CD4-positive, alpha-beta T cell (primary cell): ENCODE data around the gene NRIP1. TPM values are rescaled to one million over a fixed set of nuclear protein-coding genes. Genes with fewer than 3 reads are reported as not detected.

Experiments used
- ATAC-seq: fragments of 200-7000 bp; cut with Tn5 transposase; one replicate; pipeline ENCODE4 v1.10.0; 2022; ENCODE audit warnings: mild to moderate bottlenecking; ENCODE audit not compliant: poor library complexity
- CTCF ChIA-PET: fragments of 350-600 bp; sonication (Branson Sonifier 250); formaldehyde crosslinking; loops from one replicate; lab custom pipeline; 2021; ENCODE audit warnings: antibody characterized with exemption, inconsistent platforms; lab: Charles Lee
- POLR2A ChIA-PET: fragments of 350-600 bp; sonication (Branson Sonifier 250); formaldehyde crosslinking; loops from one replicate; lab custom pipeline; 2021; ENCODE audit warnings: antibody characterized with exemption, inconsistent platforms; lab: Charles Lee
- DNase-seq, 14 experiments: peaks; one replicate each; pipeline ENCODE4 v3.0.0-alpha.2; 2013 to 2020; ENCODE audit warnings: mixed read lengths in 2 of 14
- H3K27ac ChIP-seq, 2 donors: one replicate each; pipeline versions ENCODE4 v1.5.1 to v1.7.0; 2013; ENCODE audit warnings: low read length in 2 of 2, low read depth in 1 of 2, mild to moderate bottlenecking in 1 of 2
- H3K27me3 ChIP-seq, 2 experiments: 1 replicate in 1 of 2; 2 replicates in 1 of 2; pipeline versions ENCODE4 v1.6.1 to v1.7.0; 2013; ENCODE audit warnings: low read length in 2 of 2, control low read depth in 1 of 2, mild to moderate bottlenecking in 1 of 2, moderate library complexity in 1 of 2; ENCODE audit not compliant: insufficient read depth in 2 of 2, control insufficient read depth in 1 of 2
- H3K36me3 ChIP-seq: one replicate; pipeline ENCODE4 v1.6.1; 2013; ENCODE audit warnings: low read length, control low read depth; ENCODE audit not compliant: insufficient read depth
- H3K4me1 ChIP-seq: one replicate; pipeline ENCODE4 v1.6.1; 2013; ENCODE audit warnings: low read length, control low read depth; ENCODE audit not compliant: insufficient read depth
- H3K4me3 ChIP-seq: one replicate; pipeline ENCODE4 v1.5.1; 2013; ENCODE audit warnings: mild to moderate bottlenecking, low read length, moderate library complexity
- H3K9me3 ChIP-seq, 2 experiments: 1 replicate in 1 of 2; 2 replicates in 1 of 2; pipeline versions ENCODE4 v1.6.1 to v1.7.0; 2013; ENCODE audit warnings: low read length in 2 of 2, mild to moderate bottlenecking in 2 of 2, control low read depth in 1 of 2, moderate library complexity in 1 of 2; ENCODE audit not compliant: control insufficient read depth in 1 of 2, insufficient read depth in 1 of 2
- H3K27ac Mint-ChIP-seq: one replicate; pipeline ENCODE4 v1.8.0; 2020; ENCODE audit warnings: mixed read lengths
- H3K27me3 Mint-ChIP-seq: one replicate; pipeline ENCODE4 v1.8.0; 2021; ENCODE audit warnings: mixed read lengths
- H3K36me3 Mint-ChIP-seq: one replicate; pipeline ENCODE4 v1.8.0; 2021; ENCODE audit warnings: low read depth, mixed read lengths
- H3K4me1 Mint-ChIP-seq: one replicate; pipeline ENCODE4 v1.8.0; 2021; ENCODE audit warnings: low read depth, mixed read lengths
- H3K4me3 Mint-ChIP-seq: one replicate; pipeline ENCODE4 v1.8.0; 2020; ENCODE audit warnings: mild to moderate bottlenecking, mixed read lengths
- H3K9me3 Mint-ChIP-seq: one replicate; pipeline ENCODE4 v1.8.0; 2020; ENCODE audit warnings: mixed read lengths
- intact Hi-C, 2 experiments: fragments of 100-400 bp; cut with DNase I in 1 of 2; cut with micrococcal nuclease in 1 of 2; formaldehyde crosslinking; loops; one replicate each; pipeline versions ENCODE4 v1.15.1 to v1.9.0; 2023 to 2025; cut with DNase I, micrococcal nuclease
- total RNA-seq, 174 experiments: library from RNA in 2 of 174; stranded (reverse) in 2 of 174; gene quantifications; one replicate each; pipeline ENCODE4 v1.2.3 and lab custom pipeline; 2021 to 2026
- TF ChIP-seq, protein P1 (sequence below): fragments of 200-600 bp; IDR thresholded peaks from one replicate; pipeline ENCODE4 v1.8.0; 2022; ENCODE audit warnings: antibody characterized with exemption, mild to moderate bottlenecking

The NRIP1 gene
- total RNA-seq, 2 experiments from 2014 or later, result 41.6 to 50.1 TPM

- TF ChIP-seq, protein P1, sequence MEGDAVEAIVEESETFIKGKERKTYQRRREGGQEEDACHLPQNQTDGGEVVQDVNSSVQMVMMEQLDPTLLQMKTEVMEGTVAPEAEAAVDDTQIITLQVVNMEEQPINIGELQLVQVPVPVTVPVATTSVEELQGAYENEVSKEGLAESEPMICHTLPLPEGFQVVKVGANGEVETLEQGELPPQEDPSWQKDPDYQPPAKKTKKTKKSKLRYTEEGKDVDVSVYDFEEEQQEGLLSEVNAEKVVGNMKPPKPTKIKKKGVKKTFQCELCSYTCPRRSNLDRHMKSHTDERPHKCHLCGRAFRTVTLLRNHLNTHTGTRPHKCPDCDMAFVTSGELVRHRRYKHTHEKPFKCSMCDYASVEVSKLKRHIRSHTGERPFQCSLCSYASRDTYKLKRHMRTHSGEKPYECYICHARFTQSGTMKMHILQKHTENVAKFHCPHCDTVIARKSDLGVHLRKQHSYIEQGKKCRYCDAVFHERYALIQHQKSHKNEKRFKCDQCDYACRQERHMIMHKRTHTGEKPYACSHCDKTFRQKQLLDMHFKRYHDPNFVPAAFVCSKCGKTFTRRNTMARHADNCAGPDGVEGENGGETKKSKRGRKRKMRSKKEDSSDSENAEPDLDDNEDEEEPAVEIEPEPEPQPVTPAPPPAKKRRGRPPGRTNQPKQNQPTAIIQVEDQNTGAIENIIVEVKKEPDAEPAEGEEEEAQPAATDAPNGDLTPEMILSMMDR, result no peak
- Histone ChIP-seq H3K36me3 (peaks cover 11% of the 10 kb centered on the region), H3K4me3 (no peak overlapping the region), H3K27ac (no peak overlapping the region), H3K4me1 (no peaks in the 10 kb centered on the region), H3K9me3 (no peaks in the 10 kb centered on the region), H3K27me3 (no peaks in the 10 kb centered on the region)
- DNase-seq (no peak), ATAC-seq (no peak)
- no peak overlapping the region for H3K27ac Mint-ChIP-seq
- no peaks in the 10 kb centered on the region for H3K27me3 Mint-ChIP-seq
- no peaks in the 10 kb centered on the region for H3K9me3 Mint-ChIP-seq
- intact Hi-C loops, result no loop called here
- H3K36me3 Mint-ChIP-seq, result peaks cover 21% of the 10 kb centered on the region
- no peaks in the 10 kb centered on the region for H3K4me1 Mint-ChIP-seq
- H3K4me3 Mint-ChIP-seq, result no peak overlapping the region
- CTCF ChIA-PET, result no interaction called here
- POLR2A ChIA-PET, result no interaction called here
These were observed 102.6 kb downstream of the NRIP1 start for GRCh38 chr21:14962217-14962616.

DNA sequence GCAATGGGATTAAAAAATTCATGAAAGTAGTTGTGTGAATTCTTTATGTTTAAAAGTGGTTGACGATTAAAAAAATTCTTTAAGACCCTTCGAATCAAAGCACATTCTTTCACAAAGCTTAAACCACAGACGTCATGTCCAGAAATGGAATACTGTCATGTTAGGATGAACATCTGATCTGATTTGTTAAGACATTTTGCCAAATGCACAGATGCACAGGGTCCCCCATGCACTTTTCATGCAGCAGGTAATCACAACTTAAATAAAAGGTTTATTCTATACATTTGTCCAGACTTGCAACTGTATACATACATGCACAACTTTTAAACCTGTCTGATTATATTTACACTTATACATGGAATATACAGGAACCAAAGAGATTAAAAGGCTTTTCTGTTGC, 103.3 kb downstream of the NRIP1 start:
- Mint-ChIP-seq H3K4me1 (no peaks in the 10 kb centered on the region), H3K9me3 (no peaks in the 10 kb centered on the region), H3K27me3 (no peaks in the 10 kb centered on the region), H3K27ac (no peak overlapping the region), H3K4me3 (no peak overlapping the region), H3K36me3 (peaks cover 14% of the 10 kb centered on the region)
- no peaks in the 10 kb centered on the region for H3K4me1 ChIP-seq
- H3K27ac ChIP-seq, result no peak overlapping the region
- ChIA-PET POLR2A (no interaction called here), CTCF (no interaction called here)
- H3K4me3 ChIP-seq, result no peak overlapping the region
- no peaks in the 10 kb centered on the region for H3K9me3 ChIP-seq
- no peak for DNase-seq
- ATAC-seq, result no peak
- H3K36me3 ChIP-seq, result peaks cover 3% of the 10 kb centered on the region
- no peaks in the 10 kb centered on the region for H3K27me3 ChIP-seq
- TF ChIP-seq, protein P1, result no peak
- intact Hi-C loops, result no loop called here

GRCh38 chr21:14959343-14959742, 105.5 kb downstream of the NRIP1 start:
- Mint-ChIP-seq H3K27me3 (no peaks in the 10 kb centered on the region), H3K27ac (no peak overlapping the region), H3K4me1 (no peaks in the 10 kb centered on the region), H3K9me3 (no peaks in the 10 kb centered on the region), H3K4me3 (no peak overlapping the region), H3K36me3 (peaks cover 8% of the 10 kb centered on the region)
- no peaks in the 10 kb centered on the region for H3K27me3 ChIP-seq
- no peaks in the 10 kb centered on the region for H3K4me1 ChIP-seq
- ChIA-PET CTCF (no interaction called here), POLR2A (interaction anchor here (1.0 kb wide), 1 partner anchor 36 kb away, joined by 3 read pairs; no protein-coding TSS in a partner anchor)
- H3K4me3 ChIP-seq, result no peak overlapping the region
- TF ChIP-seq, protein P1, result no peak
- DNase-seq, result no peak
- no peaks in the 10 kb centered on the region for H3K36me3 ChIP-seq
- ATAC-seq, result no peak
- intact Hi-C loops, result no loop called here
- H3K27ac ChIP-seq, result no peak overlapping the region
- H3K9me3 ChIP-seq, result no peaks in the 10 kb centered on the region
